GM19467 (cell line): ENCODE data around the gene ITIH6.
"Not testable (repeated sequence)": the region's sequence is repeated elsewhere in the genome, so short reads cannot be mapped to it uniquely, and the experiment has no call there.

Source experiments
- ATAC-seq: cut with Tn5 transposase; IDR thresholded peaks from one replicate; pipeline ENCODE4 v1.9.1; 2021; ENCODE audit warnings: mild to moderate bottlenecking, moderate library complexity; ENCODE audit not compliant: unreplicated experiment

Gene ITIH6

DNA sequence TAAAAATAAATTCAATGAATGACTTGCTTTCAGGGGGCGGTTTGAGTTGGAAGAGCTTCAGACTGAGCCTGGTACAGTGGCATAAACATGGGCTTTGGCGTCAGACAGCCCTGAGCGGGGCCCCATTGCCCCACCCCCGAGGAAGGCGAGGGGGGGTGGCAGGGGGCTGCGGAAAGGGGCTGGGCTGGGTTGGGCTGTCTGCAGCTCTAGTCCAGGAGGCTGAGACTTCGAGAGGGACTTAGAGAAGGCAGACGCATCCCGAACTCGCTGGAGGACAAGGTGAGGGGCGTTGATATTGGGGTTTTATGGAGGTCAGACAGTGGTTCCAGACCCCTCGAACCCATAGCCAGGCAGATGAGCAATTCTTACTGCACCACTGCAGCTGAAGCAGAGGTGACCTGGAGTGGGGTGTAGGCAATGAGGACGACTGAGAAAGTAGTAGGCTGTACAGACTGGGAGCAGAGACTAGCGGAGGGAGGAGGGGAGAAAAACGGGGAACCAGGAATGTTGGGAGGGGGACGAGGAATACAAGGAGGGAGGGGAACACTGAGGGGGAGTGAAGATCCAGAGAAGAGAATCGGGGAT lies 9.6 kb upstream of the ITIH6 start, which contains the start of gene MAGED2:
TSS of gene MAGED2 (plus strand) at position 222 of the 585 bp plus-strand sequence. CDS start 1,587 bp downstream, outside the sequence.
- no peak for ATAC-seq

- no peak for ATAC-seq
These were observed 991 bp upstream of the ITIH6 start for GRCh38 chrX:54799046-54799445.

DNA sequence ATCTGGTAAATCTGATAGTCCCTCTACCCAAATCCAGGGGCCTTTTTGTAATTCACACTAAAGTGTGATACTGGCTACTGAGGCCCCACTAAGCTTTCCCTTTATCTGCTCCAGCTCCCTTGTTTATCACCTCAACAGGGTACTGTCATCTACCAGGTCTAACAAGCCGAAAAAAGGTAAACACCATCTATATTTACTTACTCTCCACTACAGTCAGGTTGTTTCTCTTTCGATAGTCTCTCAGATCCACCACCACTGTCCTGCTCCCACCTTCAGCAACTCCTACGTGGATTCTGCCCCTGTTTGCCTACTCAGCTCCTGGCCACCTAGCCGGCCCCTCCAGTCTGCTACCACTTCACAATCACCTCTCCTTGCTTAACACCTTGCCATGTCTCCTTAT lies 3.3 kb downstream of the ITIH6 start:
- ATAC-seq: no peak

GRCh38 chrX:54794028-54794427 lies 4.0 kb downstream of the ITIH6 start:
- no peak for ATAC-seq

DNA sequence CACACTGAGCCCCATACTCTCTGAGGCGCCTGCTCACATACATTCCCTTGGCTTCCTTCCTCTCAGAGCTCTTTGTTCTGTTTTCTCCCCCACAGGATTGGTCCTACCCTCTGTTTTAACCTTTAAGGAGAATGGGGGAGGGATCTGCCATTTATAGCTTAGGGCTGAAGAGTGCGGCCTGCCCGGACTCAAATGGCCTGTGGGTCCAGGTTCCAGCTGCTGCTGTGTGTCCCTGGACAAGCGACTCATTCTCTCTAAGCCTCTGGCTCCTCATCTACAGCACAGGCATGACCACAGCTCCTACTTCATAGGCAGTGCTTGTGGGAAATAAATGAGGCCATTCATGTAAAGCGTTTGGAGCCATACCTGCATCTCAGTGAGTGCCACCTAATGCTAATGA lies 8.7 kb downstream of the ITIH6 start:
- not testable (repeated sequence) for ATAC-seq

- ATAC-seq: no peak
These were observed 9.6 kb downstream of the ITIH6 start for GRCh38 chrX:54788446-54788845.

DNA sequence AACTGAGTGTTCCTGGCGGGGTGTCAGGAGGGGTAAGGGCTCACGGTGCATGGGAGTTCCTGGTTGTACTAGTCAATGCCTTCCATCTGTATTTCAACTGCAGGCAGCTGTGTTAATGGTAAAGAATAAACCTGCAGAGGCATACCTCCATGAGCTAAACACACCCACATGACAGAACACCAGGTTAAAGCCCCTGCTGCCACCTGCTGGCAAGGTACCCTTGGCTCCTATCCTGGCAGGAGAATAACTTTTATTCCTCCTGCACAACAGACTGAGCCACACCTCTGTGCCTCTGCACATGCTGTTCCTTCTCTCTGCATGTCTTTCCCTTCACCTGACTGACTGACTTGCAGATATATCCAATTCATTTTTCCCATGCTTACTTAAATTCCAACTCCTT lies 11.1 kb downstream of the ITIH6 start:
- ATAC-seq: no peak

GRCh38 chrX:54785901-54786300 lies 12.2 kb downstream of the ITIH6 start:
- ATAC-seq: no peak

GRCh38 chrX:54776987-54777672 lies 20.9 kb downstream of the ITIH6 start:
- ATAC-seq: no peak

- no peak for ATAC-seq
These were observed 22.0 kb downstream of the ITIH6 start for GRCh38 chrX:54776061-54776460.

GRCh38 chrX:54774391-54775094 lies 23.5 kb downstream of the ITIH6 start:
- not testable (repeated sequence) for ATAC-seq

DNA sequence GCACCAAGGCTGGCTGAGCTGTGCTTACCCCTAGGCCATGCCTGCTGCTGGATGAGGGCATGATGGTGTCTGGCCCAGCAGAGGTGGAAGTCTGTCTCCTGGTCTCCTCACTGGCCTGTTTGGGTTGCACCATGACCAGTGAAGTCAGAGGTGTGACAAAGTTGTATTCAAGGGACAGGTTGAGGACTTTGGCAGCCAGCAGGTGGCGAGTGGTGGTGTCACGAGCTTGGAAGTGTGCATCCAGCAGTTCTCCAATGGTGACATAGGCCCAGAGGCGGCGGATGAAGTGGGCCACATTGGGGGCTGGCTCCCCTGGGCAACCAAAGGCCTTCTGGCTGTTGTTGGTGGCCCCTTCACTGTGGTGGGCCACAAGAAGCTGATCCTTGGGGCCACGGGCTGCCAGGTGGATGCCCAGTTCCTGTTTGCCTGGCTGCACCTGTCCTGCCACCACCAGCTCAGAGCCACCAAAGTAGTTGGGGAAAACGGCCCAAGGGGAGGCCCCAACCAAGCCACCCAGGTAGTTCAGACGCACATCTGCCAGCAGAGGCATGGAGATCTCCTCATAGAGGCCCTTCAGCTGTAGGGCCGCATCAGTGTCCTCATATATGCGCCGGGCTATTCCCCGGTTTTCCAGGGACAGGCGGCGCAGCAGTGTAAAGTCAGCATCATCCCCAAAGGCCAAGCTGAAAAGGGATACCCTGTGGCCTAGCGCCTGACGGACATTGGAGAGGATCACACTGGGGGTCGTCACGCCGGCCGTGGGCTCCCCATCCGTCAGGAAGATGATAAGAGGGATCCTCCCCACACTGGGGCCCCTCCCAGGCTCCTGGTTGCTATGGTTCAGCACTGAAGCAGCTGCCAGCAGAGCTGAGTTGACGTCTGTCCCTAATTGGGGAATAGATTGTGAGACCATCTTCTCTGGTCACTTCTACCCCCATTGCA lies 39.7 kb downstream of the ITIH6 start:
- no peak for ATAC-seq

DNA sequence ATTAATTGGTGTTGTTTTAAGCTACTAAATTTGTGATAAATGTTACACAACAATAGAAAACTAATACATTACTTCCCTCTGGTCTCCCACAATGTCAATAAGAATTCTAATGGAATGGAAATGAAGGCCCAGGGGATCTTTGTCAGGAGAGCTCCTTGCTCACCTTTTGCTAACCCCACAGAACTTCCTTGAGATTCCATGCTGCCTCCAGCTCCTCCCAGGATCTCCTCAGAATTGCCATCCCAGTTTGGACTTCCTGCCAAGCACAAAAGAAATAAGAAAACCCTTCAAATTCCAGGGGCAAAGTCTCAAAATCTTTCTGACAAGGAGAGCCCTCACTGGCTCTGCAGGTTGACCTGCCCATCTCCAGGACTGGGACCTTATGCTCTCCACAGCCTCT lies 43.2 kb downstream of the ITIH6 start:
- ATAC-seq: no peak

- ATAC-seq: no peak
These were observed 49.4 kb downstream of the ITIH6 start for GRCh38 chrX:54748626-54749025.

- no peak for ATAC-seq
These were observed 50.2 kb downstream of the ITIH6 start for GRCh38 chrX:54747733-54748393.

GRCh38 chrX:54746928-54747327 lies 51.1 kb downstream of the ITIH6 start:
- ATAC-seq: no peak

DNA sequence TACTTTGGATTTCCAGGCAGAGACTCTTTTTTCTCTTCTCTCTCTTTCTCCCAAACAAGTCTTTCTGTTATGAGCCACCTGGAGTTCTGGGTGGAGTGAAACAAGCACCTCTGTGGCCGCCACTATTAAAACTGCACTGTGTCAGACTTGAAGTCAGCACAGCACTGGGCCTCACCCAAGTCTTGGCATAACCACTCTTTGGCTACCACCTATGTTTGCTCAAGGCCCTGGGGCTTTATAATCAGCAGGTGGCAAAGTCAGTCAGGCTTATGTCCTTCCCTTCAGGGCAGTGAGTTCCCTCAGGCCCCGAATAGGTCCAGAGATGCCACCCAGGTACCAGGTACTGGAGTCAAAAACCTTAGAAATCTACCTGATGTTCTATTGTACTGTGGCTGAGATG lies 52.4 kb downstream of the ITIH6 start:
- no peak for ATAC-seq

GRCh38 chrX:54738567-54738966 lies 59.5 kb downstream of the ITIH6 start:
- not testable (repeated sequence) for ATAC-seq

DNA sequence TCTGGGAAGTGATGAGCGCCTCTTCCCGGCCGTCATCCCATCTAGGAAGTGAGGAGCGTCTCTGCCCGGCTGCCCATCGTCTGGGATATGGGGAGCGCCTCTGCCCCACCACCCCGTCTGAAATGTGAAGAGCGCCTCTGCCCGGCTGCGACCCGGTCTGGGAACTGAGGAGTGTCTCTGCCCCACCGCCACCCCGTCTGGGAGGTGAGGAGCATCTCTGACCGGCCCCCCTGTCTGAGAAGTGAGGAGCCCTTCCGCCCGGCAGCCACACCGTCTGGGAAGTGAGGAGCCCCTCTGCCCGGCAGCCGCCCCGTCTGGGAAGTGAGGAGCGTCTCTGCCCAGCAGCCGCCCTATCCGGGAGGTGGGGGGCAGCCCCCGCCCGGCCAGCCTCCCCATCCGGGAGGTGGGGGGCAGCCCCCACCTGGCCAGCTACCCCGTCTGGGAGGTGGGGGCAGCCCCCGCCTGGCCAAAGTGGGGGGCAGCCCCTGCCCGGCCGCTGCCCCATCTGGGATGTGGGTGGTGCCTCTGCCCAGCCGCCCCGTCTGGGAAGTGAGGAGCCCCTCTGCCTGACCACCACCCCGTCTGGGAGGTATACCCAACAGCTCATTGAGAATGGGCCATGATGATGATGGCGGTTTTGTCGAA lies 61.6 kb downstream of the ITIH6 start:
- ATAC-seq: not testable (repeated sequence)

GRCh38 chrX:54721424-54721823 lies 76.6 kb downstream of the ITIH6 start:
- ATAC-seq: no peak
